ENCODE data around the gene DPP6. TPM values are rescaled to one million over a fixed set of nuclear protein-coding genes. Genes with fewer than 3 reads are reported as not detected.

Gene DPP6
- total RNA-seq, 1 donor from 2014 or later = 0.48 TPM

DNA sequence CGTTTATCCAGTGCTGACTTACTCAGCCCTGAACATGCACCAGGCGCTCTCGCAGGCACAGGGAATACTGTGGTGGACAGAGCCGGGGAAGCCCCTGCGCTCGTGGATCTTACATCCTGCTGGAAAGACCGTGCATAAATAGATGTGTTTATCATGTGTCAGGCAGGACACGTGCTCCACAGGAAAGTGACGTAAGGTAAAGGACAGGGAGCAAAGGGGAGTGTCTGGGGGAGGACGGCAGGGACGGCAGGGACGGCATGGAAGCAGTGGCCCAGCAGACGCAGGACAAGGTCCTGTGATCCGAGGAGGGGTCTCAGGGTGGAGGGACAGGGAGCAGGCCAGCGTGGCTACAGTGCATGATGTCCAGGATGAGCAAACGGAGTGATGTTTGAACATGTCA, 540.2 kb downstream of the DPP6 start:
- Mint-ChIP-seq H3K27me3 (ENCODE audit: low read depth, unreplicated experiment) (peaks cover 20% of the 10 kb centered on the region), H3K27ac (ENCODE audit: unreplicated experiment) (no peak overlapping the region), H3K4me1 (ENCODE audit: low read depth, unreplicated experiment) (no peaks in the 10 kb centered on the region), H3K9me3 (ENCODE audit: unreplicated experiment) (peaks cover 2% of the 10 kb centered on the region), H3K36me3 (ENCODE audit: low read depth, unreplicated experiment) (no peaks in the 10 kb centered on the region), H3K4me3 (ENCODE audit: unreplicated experiment) (no peak overlapping the region)
- Histone ChIP-seq H4K20me1 (ENCODE audit: insufficient read depth, low read length) (no peaks in the 10 kb centered on the region), H3K36me3 (ENCODE audit: insufficient read depth, low read length) (no peaks in the 10 kb centered on the region), H3K27me3 (ENCODE audit: insufficient read depth, low read length) (no peaks in the 10 kb centered on the region), H3K27ac (ENCODE audit: low read depth, low read length) (no peak overlapping the region), H3K4me2 (ENCODE audit: low read length) (no peak overlapping the region), H3K9me3 (ENCODE audit: insufficient read depth, low read depth, low read length) (no peaks in the 10 kb centered on the region), H3K9ac (ENCODE audit: low read length) (no peak overlapping the region), H3K79me2 (ENCODE audit: insufficient read depth, low read length) (no peaks in the 10 kb centered on the region), H3K4me1 (ENCODE audit: insufficient read depth, low read length) (no peaks in the 10 kb centered on the region), H3K4me3 (ENCODE audit: insufficient read depth, low read depth, low read length) (no peak overlapping the region), H2AFZ (ENCODE audit: low read depth, low read length) (no peak overlapping the region)
- DNase-seq (ENCODE audit: low read depth) (no peak), FAIRE-seq (no peak)
- TF ChIP-seq, protein P1, sequence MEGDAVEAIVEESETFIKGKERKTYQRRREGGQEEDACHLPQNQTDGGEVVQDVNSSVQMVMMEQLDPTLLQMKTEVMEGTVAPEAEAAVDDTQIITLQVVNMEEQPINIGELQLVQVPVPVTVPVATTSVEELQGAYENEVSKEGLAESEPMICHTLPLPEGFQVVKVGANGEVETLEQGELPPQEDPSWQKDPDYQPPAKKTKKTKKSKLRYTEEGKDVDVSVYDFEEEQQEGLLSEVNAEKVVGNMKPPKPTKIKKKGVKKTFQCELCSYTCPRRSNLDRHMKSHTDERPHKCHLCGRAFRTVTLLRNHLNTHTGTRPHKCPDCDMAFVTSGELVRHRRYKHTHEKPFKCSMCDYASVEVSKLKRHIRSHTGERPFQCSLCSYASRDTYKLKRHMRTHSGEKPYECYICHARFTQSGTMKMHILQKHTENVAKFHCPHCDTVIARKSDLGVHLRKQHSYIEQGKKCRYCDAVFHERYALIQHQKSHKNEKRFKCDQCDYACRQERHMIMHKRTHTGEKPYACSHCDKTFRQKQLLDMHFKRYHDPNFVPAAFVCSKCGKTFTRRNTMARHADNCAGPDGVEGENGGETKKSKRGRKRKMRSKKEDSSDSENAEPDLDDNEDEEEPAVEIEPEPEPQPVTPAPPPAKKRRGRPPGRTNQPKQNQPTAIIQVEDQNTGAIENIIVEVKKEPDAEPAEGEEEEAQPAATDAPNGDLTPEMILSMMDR (IDR thresholded peaks at IDR 0.05; ENCODE audit: insufficient read depth, low read depth, low read length) = no peak

GRCh38 chr7:154598396-154598795, 546.2 kb downstream of the DPP6 start:
- H3K79me2 ChIP-seq (ENCODE audit: insufficient read depth, low read length) = no peaks in the 10 kb centered on the region
- Mint-ChIP-seq H3K4me3 (ENCODE audit: unreplicated experiment) (no peak overlapping the region), H3K36me3 (ENCODE audit: low read depth, unreplicated experiment) (no peaks in the 10 kb centered on the region), H3K9me3 (ENCODE audit: unreplicated experiment) (peaks cover 2% of the 10 kb centered on the region), H3K27me3 (ENCODE audit: low read depth, unreplicated experiment) (peaks cover 12% of the 10 kb centered on the region), H3K4me1 (ENCODE audit: low read depth, unreplicated experiment) (no peaks in the 10 kb centered on the region), H3K27ac (ENCODE audit: unreplicated experiment) (no peak overlapping the region)
- H3K4me3 ChIP-seq (ENCODE audit: insufficient read depth, low read depth, low read length) = no peak overlapping the region
- no peaks in the 10 kb centered on the region for H3K4me1 ChIP-seq (ENCODE audit: insufficient read depth, low read length)
- H4K20me1 ChIP-seq (ENCODE audit: insufficient read depth, low read length) = no peaks in the 10 kb centered on the region
- DNase-seq (ENCODE audit: low read depth) = no peak
- no peak for FAIRE-seq
- no peak overlapping the region for H3K4me2 ChIP-seq (ENCODE audit: low read length)
- no peak overlapping the region for H3K27ac ChIP-seq (ENCODE audit: low read depth, low read length)
- no peak overlapping the region for H2AFZ ChIP-seq (ENCODE audit: low read depth, low read length)
- H3K9ac ChIP-seq (ENCODE audit: low read length) = no peak overlapping the region
- no peaks in the 10 kb centered on the region for H3K27me3 ChIP-seq (ENCODE audit: insufficient read depth, low read length)
- no peak for TF ChIP-seq EZH2 (IDR thresholded peaks at IDR 0.05; ENCODE audit: insufficient read depth, low read length)
- TF ChIP-seq, protein P1 (IDR thresholded peaks at IDR 0.05; ENCODE audit: insufficient read depth, low read depth, low read length) = no peak
- no peaks in the 10 kb centered on the region for H3K36me3 ChIP-seq (ENCODE audit: insufficient read depth, low read length)
- no peaks in the 10 kb centered on the region for H3K9me3 ChIP-seq (ENCODE audit: insufficient read depth, low read depth, low read length)

DNA sequence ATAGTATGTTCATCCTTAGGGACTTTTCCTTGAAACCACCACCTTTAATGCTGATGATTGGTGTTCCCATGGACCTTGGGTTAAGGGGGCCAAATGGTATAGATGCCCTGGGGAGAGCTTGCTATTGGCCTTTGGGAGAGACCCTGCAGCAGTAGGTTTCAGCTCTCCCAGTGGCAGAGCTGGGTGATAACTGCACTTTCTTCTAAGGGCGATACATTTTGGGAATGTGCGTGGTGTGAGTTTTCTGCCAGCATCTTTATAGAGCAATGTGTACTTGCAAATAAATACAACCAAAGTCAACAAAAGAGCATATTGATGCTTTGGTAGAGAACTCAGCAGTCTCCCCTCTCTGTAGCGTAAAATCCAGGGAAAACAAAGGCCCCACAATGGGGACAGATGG, 546.7 kb downstream of the DPP6 start:
- H2AFZ ChIP-seq (ENCODE audit: low read depth, low read length) = no peak overlapping the region
- no peak overlapping the region for H3K4me2 ChIP-seq (ENCODE audit: low read length)
- no peaks in the 10 kb centered on the region for H3K4me1 Mint-ChIP-seq (ENCODE audit: low read depth, unreplicated experiment)
- no peaks in the 10 kb centered on the region for H4K20me1 ChIP-seq (ENCODE audit: insufficient read depth, low read length)
- H3K79me2 ChIP-seq (ENCODE audit: insufficient read depth, low read length) = no peaks in the 10 kb centered on the region
- H3K36me3 Mint-ChIP-seq (ENCODE audit: low read depth, unreplicated experiment) = no peaks in the 10 kb centered on the region
- no peak for TF ChIP-seq EZH2 (IDR thresholded peaks at IDR 0.05; ENCODE audit: insufficient read depth, low read length)
- TF ChIP-seq, protein P1 (IDR thresholded peaks at IDR 0.05; ENCODE audit: insufficient read depth, low read depth, low read length) = no peak
- H3K9me3 ChIP-seq (ENCODE audit: insufficient read depth, low read depth, low read length) = no peaks in the 10 kb centered on the region
- no peak overlapping the region for H3K27ac ChIP-seq (ENCODE audit: low read depth, low read length)
- no peak overlapping the region for H3K9ac ChIP-seq (ENCODE audit: low read length)
- H3K27ac Mint-ChIP-seq (ENCODE audit: unreplicated experiment) = no peak overlapping the region
- no peaks in the 10 kb centered on the region for H3K27me3 ChIP-seq (ENCODE audit: insufficient read depth, low read length)
- no peaks in the 10 kb centered on the region for H3K4me1 ChIP-seq (ENCODE audit: insufficient read depth, low read length)
- no peaks in the 10 kb centered on the region for H3K36me3 ChIP-seq (ENCODE audit: insufficient read depth, low read length)
- no peak for FAIRE-seq
- no peak for DNase-seq (ENCODE audit: low read depth)
- H3K27me3 Mint-ChIP-seq (ENCODE audit: low read depth, unreplicated experiment) = peaks cover 12% of the 10 kb centered on the region
- peaks cover 2% of the 10 kb centered on the region for H3K9me3 Mint-ChIP-seq (ENCODE audit: unreplicated experiment)
- H3K4me3 ChIP-seq (ENCODE audit: insufficient read depth, low read depth, low read length) = no peak overlapping the region
- no peak overlapping the region for H3K4me3 Mint-ChIP-seq (ENCODE audit: unreplicated experiment)
